Thyroid gland (tissue), 4 donors: ENCODE results near the gene DNMT3A. TPM values are rescaled to one million over a fixed set of nuclear protein-coding genes. Genes with fewer than 3 reads are reported as not detected.
A peak's percentile ranks its signal among the peaks of the same experiment; 100 is the strongest.

Experiments used
- DNase-seq, 2 donors: peaks; one replicate each; pipeline ENCODE4 v3.0.0-alpha.2; 2019
- H3K27ac ChIP-seq, 3 donors: fragments of 200-600 bp; sonication (generic); 1 replicate in 2 of 3; 2 replicates in 1 of 3; pipeline ENCODE4 v1.5.1; 2016 to 2019; ENCODE audit warnings: mild to moderate bottlenecking in 1 of 3, moderate library complexity in 1 of 3
- H3K27me3 ChIP-seq: fragments of 200-600 bp; sonication (generic); one replicate; pipeline ENCODE4 v1.5.1; 2019
- H3K36me3 ChIP-seq, 2 donors: fragments of 200-600 bp; sonication (generic); one replicate each; pipeline ENCODE4 v1.5.1; 2016 to 2019
- H3K4me1 ChIP-seq, 2 donors: fragments of 200-600 bp; sonication (generic); one replicate each; pipeline ENCODE4 v1.5.1; 2017 to 2019
- H3K4me3 ChIP-seq, 3 donors: fragments of 200-600 bp; sonication (generic); replicated peaks in 1 of 3; 1 replicate in 2 of 3; 2 replicates in 1 of 3; pipeline ENCODE4 v1.5.1; 2016; ENCODE audit warnings: mild to moderate bottlenecking in 1 of 3
- H3K9me3 ChIP-seq: fragments of 200-600 bp; sonication (generic); one replicate; pipeline ENCODE4 v1.5.1; 2017
- CTCF ChIP-seq, 6 experiments: fragments of 200-600 bp in 3 of 6; fragments of 450-650 bp in 3 of 6; sonication (generic) in 3 of 6; IDR thresholded peaks; one replicate each; pipeline ENCODE4 v1.5.1; 2016 to 2019; ENCODE audit warnings: antibody characterized with exemption in 6 of 6, mild to moderate bottlenecking in 2 of 6, inconsistent platforms in 1 of 6, moderate library complexity in 1 of 6
- POLR2A ChIP-seq, 2 donors: fragments of 450-650 bp; IDR thresholded peaks; one replicate each; pipeline ENCODE4 v1.6.1; 2017; ENCODE audit warnings: antibody characterized with exemption in 2 of 2, mild to moderate bottlenecking in 2 of 2, moderate library complexity in 1 of 2
- WGBS, 2 donors: methylation state at CpG; one replicate each; pipeline ENCODE4 v1.1.5; 2017; 5-methylcytosine and 5-hydroxymethylcytosine counted together
- intact Hi-C: fragments of 100-400 bp; cut with DNase I; formaldehyde crosslinking; loops from one replicate; pipeline ENCODE4 v1.15.1; 2023
- total RNA-seq, 4 donors: library from RNA; depleted of rRNA; stranded (reverse); fragments of >200 nt; gene quantifications; one replicate each; pipeline ENCODE4 v1.2.3, GENCODE V29; 2016

DNMT3A gene
- total RNA-seq, 4 donors from 2014 or later = 17.3 to 40.9 (median 18.8) TPM

DNA sequence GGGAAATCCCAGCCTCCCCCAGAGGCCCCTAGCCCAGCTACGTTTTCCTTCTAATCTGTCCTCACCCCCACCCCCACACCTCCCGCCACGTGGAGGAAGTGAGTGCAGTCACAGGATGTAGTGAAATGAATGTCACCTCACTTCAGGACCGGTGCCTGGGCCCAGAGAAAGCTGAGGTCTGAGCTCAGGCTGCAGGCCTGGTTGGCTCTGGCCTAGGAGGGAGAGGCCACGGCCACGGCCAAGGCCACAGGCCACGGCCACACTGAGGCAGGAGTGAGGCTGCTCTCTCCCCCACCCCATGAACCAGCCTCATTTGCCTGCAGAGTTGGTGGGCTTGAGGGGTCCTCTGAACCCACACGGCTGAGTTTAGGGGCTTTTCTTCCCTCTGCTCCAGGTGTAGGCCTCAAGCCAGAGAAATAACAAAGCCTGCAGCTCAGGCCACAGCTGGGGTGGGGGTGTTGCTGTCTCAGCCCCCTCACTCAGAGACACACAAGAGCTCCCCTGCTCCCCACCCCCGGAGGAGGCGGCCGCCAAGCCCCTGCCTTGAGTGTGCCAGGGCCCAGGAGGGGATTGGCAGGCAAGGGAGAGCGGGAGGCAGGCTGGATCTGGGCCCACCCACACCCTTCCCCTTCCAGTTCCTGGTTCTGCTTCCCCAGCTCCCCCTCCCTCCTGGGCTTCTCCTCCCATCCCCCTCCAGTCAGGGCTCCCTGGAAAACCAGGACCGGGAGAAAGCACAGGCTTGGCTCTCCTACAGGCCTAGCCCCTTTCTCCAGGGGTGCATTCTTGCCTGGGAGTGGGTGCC is 27.0 kb downstream of the DNMT3A start:
- no peak for TF ChIP-seq POLR2A (IDR thresholded peaks at IDR 0.05)
- no peak for TF ChIP-seq CTCF (IDR thresholded peaks at IDR 0.05)
- Histone ChIP-seq H3K4me1 (peaks cover 56 to 71% of the 10 kb centered on the region in 2 donors), H3K27me3 (no peaks in the 10 kb centered on the region), H3K36me3 (no peaks in the 10 kb centered on the region), H3K9me3 (no peaks in the 10 kb centered on the region), H3K4me3 (no peak overlapping the region), H3K27ac (peak overlapping the region; percentile 73 to 84 (median 81))
- DNase-seq = peak; percentile 85 to 90
- 27 to 36% methylated on average over 12 to 13 of the region's 13 CpGs for WGBS, 2 donors
- intact Hi-C loops = no loop called here

GRCh38 chr2:25313711-25314513 is 27.8 kb downstream of the DNMT3A start:
- H3K36me3 ChIP-seq = no peaks in the 10 kb centered on the region
- peaks cover 56 to 73% of the 10 kb centered on the region in 2 donors for H3K4me1 ChIP-seq
- 87 to 89% methylated on average over 19 to 27 of the region's 27 CpGs for WGBS, 2 donors
- peak overlapping the region; percentile 73 to 84 (median 81) for H3K27ac ChIP-seq
- no peaks in the 10 kb centered on the region for H3K9me3 ChIP-seq
- no peak for DNase-seq
- TF ChIP-seq POLR2A (IDR thresholded peaks at IDR 0.05) = no peak
- no peak for TF ChIP-seq CTCF (IDR thresholded peaks at IDR 0.05)
- no peak overlapping the region for H3K4me3 ChIP-seq
- no peaks in the 10 kb centered on the region for H3K27me3 ChIP-seq
- intact Hi-C loops = no loop called here

- no peaks in the 10 kb centered on the region for H3K36me3 ChIP-seq
- H3K27ac ChIP-seq = peak overlapping the region; percentile 39 to 84 (median 74)
- H3K4me3 ChIP-seq = no peak overlapping the region
- TF ChIP-seq POLR2A (IDR thresholded peaks at IDR 0.05) = no peak
- TF ChIP-seq CTCF (IDR thresholded peaks at IDR 0.05) = no peak
- H3K9me3 ChIP-seq = no peaks in the 10 kb centered on the region
- intact Hi-C loops = no loop called here
- no peak for DNase-seq
- H3K27me3 ChIP-seq = no peaks in the 10 kb centered on the region
- WGBS, 2 donors = 86 to 90% methylated on average over 6 to 14 of the region's 15 CpGs
- peaks cover 56 to 73% of the 10 kb centered on the region in 2 donors for H3K4me1 ChIP-seq
Observed at GRCh38 chr2:25312958-25313710, 28.6 kb downstream of the DNMT3A start.

GRCh38 chr2:25311865-25312575 is 29.7 kb downstream of the DNMT3A start:
- peak; percentile 96 for DNase-seq
- intact Hi-C loops = no loop called here
- peaks cover 56 to 74% of the 10 kb centered on the region in 2 donors for H3K4me1 ChIP-seq
- no peak overlapping the region for H3K4me3 ChIP-seq
- WGBS, 2 donors = 59 to 77% methylated on average over 5 to 16 of the region's 23 CpGs
- H3K9me3 ChIP-seq = no peaks in the 10 kb centered on the region
- no peaks in the 10 kb centered on the region for H3K36me3 ChIP-seq
- no peaks in the 10 kb centered on the region for H3K27me3 ChIP-seq
- TF ChIP-seq CTCF (IDR thresholded peaks at IDR 0.05) = no peak
- no peak for TF ChIP-seq POLR2A (IDR thresholded peaks at IDR 0.05)
- peak overlapping the region; percentile 10 to 74 (median 21) for H3K27ac ChIP-seq
